Epithelial cell of esophagus (primary cell): Measurements from ENCODE around the gene RBM41.
A peak's percentile ranks its signal among the peaks of the same experiment; 100 is the strongest.
"Not testable (repeated sequence)": the region's sequence is repeated elsewhere in the genome, so short reads cannot be mapped to it uniquely, and the experiment has no call there.

ENCODE experiments used
- DNase-seq: peaks from one replicate; pipeline ENCODE4 v3.0.0; 2010; ENCODE audit warnings: low read depth
- H3K4me3 ChIP-seq: 2 replicates; pipeline ENCODE4 v1.5.1; 2011; ENCODE audit warnings: mild to moderate bottlenecking, low read length, control low read depth
- TF ChIP-seq, protein P1 (sequence below): IDR thresholded peaks from 2 replicates; pipeline ENCODE4 v1.5.1; 2011; ENCODE audit warnings: low read depth, mild to moderate bottlenecking, low read length, control low read depth, inconsistent platforms; ENCODE audit not compliant: insufficient read depth; ENCODE audit errors: missing control alignments

Gene RBM41

DNA sequence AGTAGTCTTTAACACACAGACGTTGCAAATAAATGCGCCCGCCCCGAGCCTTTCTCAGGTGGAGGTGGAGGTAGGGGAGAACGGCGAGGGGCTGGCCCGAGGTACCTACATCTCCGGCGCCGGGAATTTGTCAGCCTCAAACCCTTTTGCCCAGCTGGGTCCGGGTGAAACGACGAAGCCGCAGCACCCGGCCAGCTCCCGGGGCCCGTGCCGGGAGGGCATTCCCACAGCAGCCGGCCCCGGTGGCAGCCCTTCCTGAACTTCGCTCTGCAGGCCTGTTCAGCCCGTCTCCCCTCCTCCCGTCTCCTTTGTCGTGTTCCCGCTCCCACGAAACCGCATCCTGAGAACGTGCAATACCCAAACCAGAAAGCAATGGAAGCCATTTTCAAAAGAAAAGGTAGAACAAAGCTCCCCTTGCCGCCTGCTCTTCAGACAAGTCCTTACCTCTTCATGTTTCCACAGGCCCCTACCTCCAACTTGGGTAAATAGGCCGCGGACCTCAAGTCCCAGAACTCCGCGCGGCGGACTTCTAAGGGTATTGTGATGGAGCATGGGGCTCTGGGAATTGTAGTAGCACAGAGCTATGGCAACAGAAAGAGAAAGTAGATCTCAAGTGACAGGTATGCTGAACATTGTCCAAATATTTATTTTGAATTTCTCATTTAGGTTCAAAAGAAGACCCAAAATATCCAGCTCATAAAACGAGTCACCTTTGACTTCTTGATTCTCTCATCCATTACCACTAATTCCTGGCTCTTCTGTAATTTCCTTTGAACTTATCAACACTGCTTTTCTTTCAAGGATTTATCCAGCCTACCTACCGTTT lies at the start of gene RBM41:
Gene RBM41, minus strand, starts transcription at position 501 of the 826 bp plus-strand sequence. Its CDS starts 49 bp downstream, at position 452.
- TF ChIP-seq, protein P1, sequence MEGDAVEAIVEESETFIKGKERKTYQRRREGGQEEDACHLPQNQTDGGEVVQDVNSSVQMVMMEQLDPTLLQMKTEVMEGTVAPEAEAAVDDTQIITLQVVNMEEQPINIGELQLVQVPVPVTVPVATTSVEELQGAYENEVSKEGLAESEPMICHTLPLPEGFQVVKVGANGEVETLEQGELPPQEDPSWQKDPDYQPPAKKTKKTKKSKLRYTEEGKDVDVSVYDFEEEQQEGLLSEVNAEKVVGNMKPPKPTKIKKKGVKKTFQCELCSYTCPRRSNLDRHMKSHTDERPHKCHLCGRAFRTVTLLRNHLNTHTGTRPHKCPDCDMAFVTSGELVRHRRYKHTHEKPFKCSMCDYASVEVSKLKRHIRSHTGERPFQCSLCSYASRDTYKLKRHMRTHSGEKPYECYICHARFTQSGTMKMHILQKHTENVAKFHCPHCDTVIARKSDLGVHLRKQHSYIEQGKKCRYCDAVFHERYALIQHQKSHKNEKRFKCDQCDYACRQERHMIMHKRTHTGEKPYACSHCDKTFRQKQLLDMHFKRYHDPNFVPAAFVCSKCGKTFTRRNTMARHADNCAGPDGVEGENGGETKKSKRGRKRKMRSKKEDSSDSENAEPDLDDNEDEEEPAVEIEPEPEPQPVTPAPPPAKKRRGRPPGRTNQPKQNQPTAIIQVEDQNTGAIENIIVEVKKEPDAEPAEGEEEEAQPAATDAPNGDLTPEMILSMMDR = no peak
- peak; percentile 83 for DNase-seq
- peak within 1 kb of the TSS; percentile 62 for H3K4me3 ChIP-seq

DNA sequence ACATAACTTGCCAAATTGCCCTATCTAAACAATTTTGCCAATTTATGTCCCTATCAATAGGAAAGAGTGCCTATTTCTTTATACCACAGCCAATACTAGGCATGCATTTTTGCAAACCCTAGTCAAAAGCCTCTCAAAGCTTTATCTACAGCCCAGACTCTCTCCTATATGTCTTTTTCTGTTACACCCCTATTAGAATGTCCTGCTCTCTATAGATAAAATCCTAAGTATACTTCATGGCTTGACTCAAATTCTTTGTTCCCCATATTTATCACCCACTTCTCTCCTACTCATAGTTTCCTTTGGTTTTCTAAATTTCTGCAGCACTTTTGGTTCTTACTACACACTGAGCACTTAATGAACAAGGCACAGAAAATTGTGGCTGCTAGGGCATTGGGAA lies 49.6 kb upstream of the RBM41 start:
- DNase-seq = no peak
- no peak overlapping the region for H3K4me3 ChIP-seq
- TF ChIP-seq, protein P1 = no peak

DNA sequence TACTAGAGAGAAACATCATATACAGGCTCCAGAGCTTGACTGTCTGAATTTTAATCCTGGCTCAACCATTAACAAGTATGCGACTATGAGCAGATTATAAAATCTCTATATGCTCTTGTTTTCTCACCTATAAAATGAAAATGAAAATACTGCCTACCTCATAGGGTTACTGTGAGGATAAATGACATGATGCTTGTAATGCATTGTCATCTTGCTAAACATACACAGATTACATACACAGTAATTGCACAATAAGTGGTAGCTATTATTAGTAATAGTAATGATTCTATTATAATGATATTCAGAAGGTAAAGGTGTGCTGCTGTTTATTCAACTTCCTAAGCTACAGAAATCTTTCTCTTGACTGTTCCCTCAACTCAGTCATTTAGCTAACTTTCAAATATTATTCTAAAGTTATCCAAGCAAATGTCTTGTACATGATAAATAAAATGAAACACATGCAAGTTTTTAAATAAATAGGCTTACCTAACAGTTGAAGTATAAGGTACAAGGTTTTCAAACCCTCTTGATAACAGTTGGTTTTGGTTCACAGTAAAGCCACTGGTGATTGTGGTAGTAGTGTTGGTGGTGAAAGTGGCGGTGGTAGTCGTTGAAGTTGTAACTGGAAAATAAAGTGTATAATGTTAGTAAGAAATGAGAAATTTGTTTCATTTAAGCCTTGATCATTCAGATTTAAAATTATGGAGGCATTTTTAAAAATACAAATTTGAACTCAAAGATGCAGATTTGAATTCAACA lies 48.7 kb upstream of the RBM41 start:
- no peak overlapping the region for H3K4me3 ChIP-seq
- TF ChIP-seq, protein P1 = no peak
- DNase-seq = peak; percentile 28

DNA sequence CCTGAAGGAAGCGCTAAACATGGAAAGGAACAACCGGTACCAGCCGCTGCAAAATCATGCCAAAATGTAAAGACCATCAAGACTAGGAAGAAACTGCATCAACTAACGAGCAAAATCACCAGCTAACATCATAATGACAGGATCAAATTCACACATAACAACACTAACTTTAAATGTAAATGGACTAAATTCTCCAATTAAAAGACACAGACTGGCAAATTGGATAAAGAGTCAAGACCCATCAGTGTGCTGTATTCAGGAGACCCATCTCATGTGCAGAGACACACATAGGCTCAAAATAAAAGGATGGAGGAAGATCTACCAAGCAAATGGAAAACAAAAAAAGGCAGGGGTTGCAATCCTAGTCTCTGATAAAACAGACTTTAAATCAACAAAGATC lies 39.0 kb upstream of the RBM41 start:
- not testable (repeated sequence) for H3K4me3 ChIP-seq, DNase-seq

DNA sequence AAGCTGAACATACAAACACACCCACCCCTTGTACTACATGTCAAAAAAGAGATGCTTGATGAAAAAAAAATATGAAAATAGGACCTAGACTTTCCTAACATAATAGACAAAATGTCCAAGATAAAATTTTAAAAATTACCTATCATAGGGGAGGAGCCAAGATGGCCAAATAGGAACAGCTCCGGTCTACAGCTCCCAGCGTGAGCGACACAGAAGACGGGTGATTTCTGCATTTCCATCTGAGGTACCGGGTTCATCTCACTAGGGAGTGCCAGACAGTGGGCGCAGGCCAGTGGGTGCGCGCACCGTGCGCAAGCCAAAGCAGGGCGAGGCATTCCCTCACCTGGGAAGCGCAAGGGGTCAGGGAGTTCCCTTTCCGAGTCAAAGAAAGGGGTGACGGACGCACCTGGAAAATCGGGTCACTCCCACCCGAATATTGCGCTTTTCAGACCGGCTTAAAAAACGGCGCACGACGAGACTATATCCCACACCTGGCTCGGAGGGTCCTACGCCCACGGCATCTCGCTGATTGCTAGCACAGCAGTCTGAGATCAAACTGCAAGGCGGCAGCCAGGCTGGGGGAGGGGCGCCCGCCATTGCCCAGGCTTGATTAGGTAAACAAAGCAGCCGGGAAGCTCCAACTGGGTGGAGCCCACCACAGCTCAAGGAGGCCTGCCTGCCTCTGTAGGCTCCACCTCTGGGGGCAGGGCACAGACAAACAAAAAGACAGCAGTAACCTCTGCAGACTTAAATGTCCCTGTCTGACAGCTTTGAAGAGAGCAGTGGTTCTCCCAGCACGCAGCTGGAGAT lies 37.2 kb upstream of the RBM41 start:
- DNase-seq = not testable (repeated sequence)
- peak overlapping the region; percentile 29 for H3K4me3 ChIP-seq

DNA sequence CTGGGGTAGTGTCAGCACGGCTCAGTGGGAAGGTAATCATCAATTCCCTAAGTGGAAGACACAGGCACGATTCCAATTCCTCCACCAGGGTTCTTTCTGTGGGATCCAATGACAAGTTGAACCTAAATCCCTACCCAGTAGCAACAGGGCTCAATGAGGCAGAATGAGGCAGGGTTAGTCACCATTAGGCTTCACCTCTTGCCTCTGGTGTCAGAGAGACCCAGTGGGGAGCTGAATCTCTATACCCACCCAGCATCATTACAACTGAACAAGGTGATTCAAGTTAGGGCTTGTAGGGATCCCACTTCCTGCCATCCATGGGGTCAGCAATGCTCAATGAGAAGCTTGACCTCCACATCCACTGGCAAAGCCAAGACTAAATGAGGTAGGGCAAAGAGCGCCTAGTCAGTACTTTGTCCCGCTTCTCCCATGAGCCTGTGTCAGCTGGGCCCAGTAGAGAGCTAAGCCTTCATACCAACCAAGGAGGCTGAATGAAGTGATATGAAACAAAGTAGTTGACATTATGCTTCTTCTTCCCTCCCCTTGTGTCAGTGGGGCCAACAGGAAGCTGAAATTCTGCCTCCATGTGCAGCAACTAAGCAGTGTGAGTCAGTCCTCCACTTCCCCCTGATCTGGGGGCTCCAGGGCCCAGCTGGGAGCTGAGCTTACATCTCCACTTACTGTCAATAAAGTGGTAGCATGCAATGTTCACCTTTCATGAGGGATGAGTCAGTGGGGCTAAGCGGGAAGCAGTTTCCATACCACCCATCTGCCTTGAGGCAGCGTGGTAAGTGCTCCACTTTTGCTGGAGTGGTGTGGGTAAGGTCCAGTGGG lies 36.4 kb upstream of the RBM41 start:
- TF ChIP-seq, protein P1 = no peak
- DNase-seq = peak; percentile 77

DNA sequence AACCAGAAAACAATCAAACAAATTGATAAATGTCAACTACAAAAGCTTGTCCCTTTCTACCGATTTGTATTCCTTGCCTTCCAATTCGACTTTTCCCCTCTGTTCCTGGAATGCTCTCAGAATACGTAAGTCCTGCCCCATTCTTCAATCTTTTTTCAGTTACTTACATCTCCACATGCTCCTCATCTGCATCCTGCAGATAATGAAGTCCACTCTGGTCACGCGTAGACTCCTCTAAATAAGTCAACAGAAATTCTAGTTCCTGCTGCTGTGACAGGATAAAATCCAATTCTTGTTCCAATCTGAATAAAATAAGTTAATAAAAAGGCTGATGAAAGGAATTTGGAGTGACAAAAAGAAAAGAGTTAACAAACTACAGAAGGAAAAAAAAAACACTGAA lies 34.4 kb upstream of the RBM41 start:
- TF ChIP-seq, protein P1 = no peak
- no peak for DNase-seq
- H3K4me3 ChIP-seq = no peak overlapping the region

More for the DNA sequence above, 36.4 kb upstream of the RBM41 start:
- H3K4me3 ChIP-seq = peak overlapping the region; percentile 29
